C1 segment of cervical spinal cord (tissue), 14 donors: ENCODE results near the gene NKG7.

Experiments
- DNase-seq, 14 donors: peaks; one replicate each; lab custom pipeline; 2025; lab: John Stamatoyannopoulos, UW

Gene NKG7

DNA sequence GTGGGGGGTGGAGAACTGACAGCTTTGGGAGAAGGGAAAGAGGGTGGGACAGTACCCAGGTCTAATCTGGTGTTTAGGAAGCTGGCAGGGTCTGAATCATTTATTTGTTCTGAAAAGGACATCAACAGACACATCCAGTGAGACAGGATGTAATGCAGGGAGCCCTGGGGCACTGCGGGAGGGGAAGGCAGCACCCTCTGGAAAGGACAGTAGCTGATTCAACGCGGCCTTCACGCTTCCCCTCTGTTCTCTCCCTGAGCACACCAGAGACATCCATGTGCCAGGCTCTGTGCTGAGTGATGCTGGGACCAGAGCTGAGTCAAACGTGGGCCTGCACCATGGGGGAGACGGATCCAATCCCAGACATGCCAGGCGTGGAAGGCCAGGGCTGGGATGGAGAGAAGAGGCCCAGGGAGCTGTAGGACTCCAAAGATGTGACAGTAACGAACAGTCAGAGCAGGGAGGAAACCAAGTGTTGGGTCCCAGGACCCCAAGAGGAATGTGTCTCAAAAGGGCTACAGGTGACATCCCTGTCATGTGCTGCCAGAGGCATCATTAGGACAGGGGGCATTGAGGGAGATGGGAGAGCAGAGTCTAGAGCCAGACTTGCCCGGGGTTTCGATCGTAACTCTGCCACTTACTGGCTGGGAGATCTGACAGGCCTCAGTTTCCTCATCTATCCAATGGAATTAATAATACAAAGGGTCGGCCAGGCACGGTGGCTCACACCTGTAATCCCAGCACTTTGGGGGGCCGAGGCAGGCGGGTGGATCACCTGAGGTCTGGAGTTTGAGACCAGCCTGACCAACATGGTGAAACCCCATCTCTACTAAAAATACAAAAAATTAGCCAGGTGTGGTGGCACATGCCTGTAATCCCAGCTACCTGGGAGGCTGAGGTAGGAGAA is 8.0 kb downstream of the NKG7 start:
- DNase-seq, result peak in 7 of 14 donors; percentile 8 to 72 (median 24)

DNA sequence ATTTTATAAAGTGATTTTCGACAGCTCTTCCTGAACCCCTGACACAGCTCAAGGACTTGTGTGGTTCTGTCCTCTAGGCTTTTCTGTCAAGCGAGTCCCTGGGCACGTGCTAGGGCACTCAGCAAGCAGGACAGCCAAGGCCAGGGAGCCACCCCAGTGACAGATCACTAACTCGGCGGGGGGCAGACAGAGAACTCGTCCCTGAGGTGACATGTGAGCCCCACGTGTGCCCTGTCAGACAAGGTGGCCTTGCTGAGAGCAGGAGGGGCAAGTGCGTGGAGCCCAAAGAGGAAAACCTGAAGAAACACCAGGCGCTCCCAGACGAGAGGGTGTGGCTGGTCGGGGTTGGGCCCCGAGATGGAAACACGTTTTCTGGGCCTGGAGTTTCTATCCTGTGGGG is 11.2 kb downstream of the NKG7 start:
- no peak for DNase-seq

DNA sequence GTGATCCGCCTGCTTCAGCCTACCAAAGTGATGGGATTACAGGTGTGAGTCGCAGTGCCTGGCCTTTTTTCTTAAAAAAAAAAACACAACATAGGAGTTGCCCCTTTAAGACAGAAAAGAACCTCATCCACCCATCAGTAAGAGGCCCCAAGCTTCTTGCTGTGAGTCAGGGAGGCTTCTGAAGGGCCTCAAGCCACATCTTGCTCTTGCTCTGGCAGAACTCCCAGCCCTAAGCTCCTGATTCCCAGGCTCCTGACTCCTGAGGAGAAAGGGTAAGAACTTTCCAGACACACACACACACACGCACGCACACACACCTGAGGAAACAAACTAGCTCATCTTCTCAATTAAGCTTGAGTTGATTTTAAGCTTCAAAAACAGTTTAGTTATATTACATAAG is 13.2 kb downstream of the NKG7 start:
- peak in 3 of 14 donors; percentile 1 to 19 (median 15) for DNase-seq

DNA sequence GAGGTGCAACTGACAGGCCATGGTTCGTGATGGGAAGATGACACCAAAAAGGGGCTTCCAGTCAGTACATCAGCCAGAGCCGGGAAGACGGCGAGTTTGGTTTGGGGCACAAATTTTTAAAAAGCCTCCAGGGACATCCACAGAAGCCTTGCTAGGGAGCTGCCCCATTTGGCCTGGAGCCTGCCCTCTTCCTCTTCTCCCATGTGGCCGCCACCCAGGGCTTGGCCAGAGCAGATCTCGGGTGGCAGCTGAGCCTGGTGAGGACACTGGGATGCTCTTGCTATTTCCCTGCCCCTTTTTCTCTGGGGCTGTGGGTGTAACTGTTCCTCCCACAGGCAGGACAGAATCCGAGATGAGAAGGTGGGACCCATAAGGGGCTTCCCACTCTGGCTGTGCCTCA is 14.5 kb downstream of the NKG7 start:
- DNase-seq, result no peak

DNA sequence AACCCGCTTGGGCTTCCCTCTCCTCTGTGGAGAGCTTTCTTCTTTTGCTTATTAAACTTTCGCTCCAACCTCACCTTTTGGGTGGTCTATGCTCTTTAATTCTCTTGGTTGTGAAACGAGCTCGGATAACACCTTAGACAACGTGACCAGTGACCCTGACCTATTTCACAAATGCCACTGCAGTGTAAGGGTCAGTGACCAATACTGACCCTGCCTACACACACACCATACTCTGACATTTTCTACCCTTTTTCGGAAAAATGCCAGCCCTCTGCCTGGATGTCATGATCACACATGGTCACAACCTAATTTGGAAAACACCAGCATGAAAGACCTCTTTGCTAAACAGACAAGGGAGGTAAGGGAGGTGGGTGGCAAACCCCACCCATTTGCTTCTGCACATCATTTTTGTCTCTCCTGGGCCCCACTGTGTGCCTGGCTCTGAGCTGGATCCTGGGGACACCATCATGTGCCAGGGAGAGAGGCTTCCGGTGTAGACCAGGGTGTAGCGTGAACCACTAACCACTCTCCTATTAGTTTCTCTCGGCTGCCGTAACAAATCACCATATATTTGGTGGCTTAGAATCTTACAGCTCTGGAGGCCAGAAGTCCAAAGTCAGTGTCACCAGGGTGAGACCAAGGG is 16.2 kb downstream of the NKG7 start:
- DNase-seq, result no peak

GRCh38 chr19:51354742-51355148 is 17.7 kb downstream of the NKG7 start:
- peak in 9 of 14 donors; percentile 8 to 50 (median 29) for DNase-seq

DNA sequence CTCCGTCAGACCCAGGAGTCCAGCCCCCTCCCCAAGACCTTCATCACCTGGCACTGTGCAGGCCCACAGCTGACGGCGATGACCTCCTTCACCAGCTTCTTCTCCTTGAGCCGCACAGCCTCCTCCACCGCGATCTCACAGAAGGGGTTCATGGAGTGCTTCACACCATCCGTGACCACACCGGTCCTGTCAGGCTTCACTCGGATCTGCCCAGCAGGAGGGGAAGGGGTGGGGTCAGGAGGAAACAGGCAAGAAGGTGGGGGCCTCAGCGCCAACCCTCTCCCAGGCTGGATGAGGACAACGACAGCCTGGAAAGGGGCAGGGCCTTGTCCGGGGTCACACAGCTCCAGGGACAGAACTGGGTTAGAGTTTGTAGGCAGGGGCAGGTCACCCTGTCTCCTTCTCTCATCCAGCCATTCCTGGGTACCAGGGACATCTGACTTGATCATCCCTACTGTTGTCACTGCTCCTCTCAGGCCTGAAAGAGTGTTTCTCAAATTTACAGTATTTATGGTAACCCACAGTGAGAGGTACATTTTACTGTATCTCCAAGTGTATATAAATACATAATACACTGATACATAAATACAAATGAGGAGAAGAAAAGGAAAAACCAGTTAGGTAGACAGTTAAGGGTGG is 18.2 kb downstream of the NKG7 start:
- no peak for DNase-seq

GRCh38 chr19:51352783-51353360 is 19.6 kb downstream of the NKG7 start:
- no peak for DNase-seq

GRCh38 chr19:51351266-51351990 is 21.0 kb downstream of the NKG7 start:
- no peak for DNase-seq

DNA sequence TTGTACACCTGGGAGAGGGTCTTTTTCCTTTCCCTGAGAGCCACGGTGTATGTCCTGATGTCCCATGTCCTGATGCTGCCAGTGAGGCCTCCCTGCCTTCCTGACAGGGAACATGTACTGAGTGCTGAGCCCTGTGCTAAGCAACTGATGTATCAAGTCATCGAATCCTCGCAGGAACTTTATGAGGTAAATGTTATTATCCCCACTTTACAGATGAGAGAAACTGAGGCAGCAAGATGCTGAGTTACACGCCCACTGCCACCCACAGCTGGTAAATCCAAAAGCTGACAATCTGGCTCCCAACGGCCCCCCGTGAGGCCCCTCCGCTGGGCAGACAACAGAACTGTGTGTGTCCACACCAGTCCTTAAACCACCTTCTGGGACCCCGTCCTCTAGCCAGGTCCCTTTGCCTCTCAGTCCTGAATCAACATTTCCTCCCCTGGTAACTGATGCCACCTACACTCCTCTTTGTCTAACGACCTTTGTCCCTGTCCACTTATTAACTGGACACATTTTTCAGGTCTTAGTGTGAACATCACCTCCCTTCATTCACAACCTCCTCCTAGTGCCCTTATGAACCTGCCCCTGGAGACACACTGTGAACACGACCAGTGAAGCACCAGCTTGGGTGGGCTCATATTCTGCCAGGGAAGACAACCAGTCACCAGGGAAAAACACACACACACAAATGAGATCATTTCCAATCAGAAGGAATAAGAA is 25.1 kb downstream of the NKG7 start:
- DNase-seq, result no peak

DNA sequence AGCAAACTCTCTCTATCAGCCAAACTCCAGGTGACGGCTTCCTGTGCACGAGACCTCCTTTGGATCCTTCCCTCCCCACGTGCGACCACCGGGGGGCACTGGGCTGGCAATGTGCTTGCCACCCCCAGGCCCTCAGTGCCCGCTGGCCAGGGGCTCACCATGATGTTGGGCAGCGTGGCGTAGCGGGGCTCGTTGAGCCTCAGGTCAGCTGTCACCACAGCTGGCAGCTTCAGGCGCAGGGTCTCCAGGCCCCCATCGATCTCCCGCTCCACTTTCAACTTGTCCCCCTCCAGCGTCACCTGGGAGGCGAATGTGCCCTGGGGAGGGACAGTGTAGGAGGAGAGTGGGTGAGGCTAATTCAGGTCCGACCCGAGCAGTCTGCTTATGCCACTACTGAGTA is 25.7 kb downstream of the NKG7 start:
- DNase-seq, result no peak

DNA sequence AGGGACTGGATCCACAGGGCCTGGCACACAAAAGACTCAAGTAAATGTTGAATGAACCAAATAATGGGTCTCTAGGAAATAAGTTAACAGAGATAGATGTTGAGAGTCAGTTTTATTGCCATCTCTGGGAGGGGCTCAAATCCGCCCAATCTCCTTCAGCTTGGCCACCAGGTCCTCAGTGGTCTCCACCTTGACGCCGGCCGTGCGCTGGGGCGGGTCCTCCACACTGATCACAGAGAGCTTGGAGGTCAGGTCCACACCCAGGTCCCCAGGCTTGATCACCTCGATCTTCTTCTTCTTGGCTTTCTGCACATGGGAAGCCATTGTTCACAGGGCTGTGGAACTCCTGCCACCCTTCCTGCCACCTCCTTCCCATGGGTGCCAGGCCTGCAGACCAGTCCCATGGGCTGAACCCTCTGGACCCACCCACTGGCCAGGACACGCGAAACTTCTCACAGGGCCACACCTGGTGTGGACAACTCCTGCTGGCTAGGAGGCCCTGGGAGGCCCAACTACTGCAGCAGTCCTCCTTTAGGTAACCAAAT is 27.3 kb downstream of the NKG7 start:
- DNase-seq, result no peak

DNA sequence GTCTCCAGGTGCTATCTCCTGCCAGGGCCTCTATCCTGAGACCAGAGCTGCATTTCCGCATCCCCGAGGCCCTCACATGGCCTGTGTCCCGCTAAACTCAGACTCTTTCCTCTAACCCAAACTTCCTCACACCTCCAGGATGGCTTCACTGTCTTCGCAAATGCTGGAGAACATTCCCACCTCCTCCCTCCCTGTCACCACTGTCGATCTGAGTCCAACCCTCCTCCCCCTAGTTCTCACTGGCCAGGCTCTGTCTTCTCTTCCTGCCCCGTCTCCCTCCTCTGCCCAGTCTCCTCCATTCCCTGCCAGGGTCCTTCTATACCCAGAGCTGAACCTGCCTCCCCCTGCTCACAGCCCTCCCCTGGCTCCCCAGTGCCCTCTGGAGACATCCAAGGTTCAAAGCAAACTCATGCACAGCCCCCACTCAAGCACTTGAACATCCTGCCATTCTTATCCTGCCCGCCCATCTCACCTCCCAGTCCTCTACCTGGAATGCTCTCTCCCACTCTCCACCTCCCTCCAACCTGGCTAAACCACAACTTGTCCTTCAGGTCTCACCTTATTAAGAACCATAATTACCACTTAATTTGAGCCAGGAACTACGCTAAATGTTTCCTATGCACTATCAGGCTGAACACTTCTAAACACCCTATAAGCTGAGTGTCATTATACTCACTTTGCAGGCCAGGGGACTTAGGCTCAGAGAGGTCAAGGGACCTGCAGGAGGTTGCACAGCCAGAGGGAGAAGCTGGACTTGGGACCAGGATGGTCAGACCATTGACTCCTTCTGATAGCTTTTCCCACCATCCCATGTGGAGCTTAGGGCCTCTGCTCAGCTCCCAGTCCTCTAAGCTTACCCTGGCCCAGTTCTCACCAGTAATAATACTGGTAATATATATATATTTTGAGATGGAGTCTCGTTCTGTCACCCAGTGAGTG is 29.6 kb downstream of the NKG7 start:
- no peak for DNase-seq

DNA sequence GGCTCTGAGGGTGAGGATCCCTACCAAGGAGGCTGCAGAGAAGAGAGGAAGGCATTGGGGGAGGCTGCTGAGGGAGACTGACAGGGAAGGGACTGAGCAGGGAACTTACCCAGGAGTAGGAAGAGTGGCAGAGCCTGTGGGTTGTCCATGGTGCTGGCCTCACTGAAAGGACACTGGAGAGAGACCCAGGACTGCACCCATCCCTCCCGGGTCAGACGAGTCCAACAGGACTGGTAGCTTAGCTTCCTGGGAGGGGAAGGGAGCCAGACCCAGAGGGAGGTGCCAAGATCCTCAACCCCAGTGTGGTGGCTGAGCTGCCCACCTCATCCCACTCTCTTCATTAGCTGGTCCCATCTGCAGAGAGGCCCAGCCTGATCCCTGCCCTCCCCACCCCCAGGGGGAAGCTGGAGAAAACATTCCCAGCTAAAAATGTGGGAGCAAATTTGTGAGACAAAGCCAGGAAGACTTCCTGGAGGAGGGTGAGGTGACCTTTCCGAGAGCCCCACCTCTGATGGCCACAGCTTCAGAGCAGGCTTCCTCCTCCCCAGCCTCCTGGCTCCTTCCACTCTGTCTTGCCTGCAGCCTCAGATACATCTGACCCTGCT is 30.4 kb downstream of the NKG7 start, which contains the start of gene VSIG10L:
Gene VSIG10L (minus strand): TSS at position 164 of the 605 bp plus-strand sequence. CDS start 15 bp downstream, at position 149.
- DNase-seq, result no peak

DNA sequence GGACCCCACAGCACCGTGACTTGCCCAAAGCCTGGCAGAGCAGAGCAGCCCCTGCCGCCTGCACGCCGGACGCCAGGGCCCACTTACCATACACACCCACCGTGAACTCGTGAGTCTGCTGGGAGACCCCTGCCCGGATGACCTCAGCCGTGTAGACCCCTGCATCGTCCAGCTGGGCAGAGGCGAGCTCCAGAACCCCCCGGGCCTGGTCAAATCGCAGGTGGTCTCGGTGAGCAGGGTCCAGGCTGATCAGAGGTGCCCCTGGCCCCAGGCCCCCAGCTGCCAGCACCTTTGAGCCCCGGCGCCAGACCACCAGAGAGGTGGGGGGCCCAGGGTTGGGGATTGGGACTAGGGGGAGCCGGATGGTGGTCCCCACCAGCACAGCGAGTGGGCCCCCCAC is 31.4 kb downstream of the NKG7 start:
- no peak for DNase-seq

- peak; percentile 31 to 95 (median 82) for DNase-seq
Measured at GRCh38 chr19:51339687-51340656, 32.5 kb downstream of the NKG7 start.

GRCh38 chr19:51339313-51339686 is 33.2 kb downstream of the NKG7 start:
- DNase-seq, result no peak
